GM19467 (cell line): Measurements from ENCODE around the gene RPL15.
"Not testable (repeated sequence)": the region's sequence is repeated elsewhere in the genome, so short reads cannot be mapped to it uniquely, and the experiment has no call there.

ENCODE experiments used
- ATAC-seq: cut with Tn5 transposase; IDR thresholded peaks from one replicate; pipeline ENCODE4 v1.9.1; 2021; ENCODE audit warnings: mild to moderate bottlenecking, moderate library complexity; ENCODE audit not compliant: unreplicated experiment

The RPL15 gene

GRCh38 chr3:23889386-23889785 lies 27.5 kb upstream of the RPL15 start:
- ATAC-seq = no peak

GRCh38 chr3:23889950-23890349 lies 27.0 kb upstream of the RPL15 start:
- no peak for ATAC-seq

- ATAC-seq = no peak
These were observed 22.5 kb upstream of the RPL15 start for GRCh38 chr3:23894254-23895061.

- no peak for ATAC-seq
These were observed 21.8 kb upstream of the RPL15 start for GRCh38 chr3:23895181-23895580.

- no peak for ATAC-seq
These were observed 16.2 kb upstream of the RPL15 start for GRCh38 chr3:23900744-23901143.

- ATAC-seq = no peak
These were observed 12.4 kb upstream of the RPL15 start for GRCh38 chr3:23904545-23904944.

GRCh38 chr3:23909341-23909740 lies 7.6 kb upstream of the RPL15 start:
- no peak for ATAC-seq

- ATAC-seq = no peak
These were observed 5.5 kb upstream of the RPL15 start for GRCh38 chr3:23911397-23911796.

GRCh38 chr3:23912335-23912734 lies 4.6 kb upstream of the RPL15 start:
- ATAC-seq = not testable (repeated sequence)

GRCh38 chr3:23913182-23913581 lies 3.8 kb upstream of the RPL15 start:
- ATAC-seq = no peak

GRCh38 chr3:23913873-23914743 lies 2.8 kb upstream of the RPL15 start:
- no peak for ATAC-seq

- ATAC-seq = no peak
These were observed 1.3 kb upstream of the RPL15 start for GRCh38 chr3:23915537-23916108.

GRCh38 chr3:23916152-23916885 lies 613 bp upstream of the RPL15 start:
- peak; percentile 43 for ATAC-seq

- ATAC-seq = not testable (repeated sequence)
These were observed 859 bp downstream of the RPL15 start for GRCh38 chr3:23917679-23918303.

GRCh38 chr3:23918331-23918730 lies 1.4 kb downstream of the RPL15 start:
- not testable (repeated sequence) for ATAC-seq

GRCh38 chr3:23919628-23920027 lies 2.7 kb downstream of the RPL15 start:
- ATAC-seq = no peak

- no peak for ATAC-seq
These were observed 3.3 kb downstream of the RPL15 start for GRCh38 chr3:23920151-23920655.

- ATAC-seq = no peak
These were observed 4.2 kb downstream of the RPL15 start for GRCh38 chr3:23921052-23921511.

GRCh38 chr3:23923786-23924185 lies 6.9 kb downstream of the RPL15 start:
- ATAC-seq = no peak

- ATAC-seq = no peak
These were observed 9.3 kb downstream of the RPL15 start for GRCh38 chr3:23926246-23926645.
